Loucy (cell line): ENCODE data around the gene UTF1.

Experiments
- H2AFZ ChIP-seq: fragments of 200-600 bp; sonication (generic); 2 replicates; pipeline ENCODE4 v1.6.0; 2016; ENCODE audit warnings: antibody characterized with exemption, mild to moderate bottlenecking, low read length, moderate library complexity
- H3F3A ChIP-seq: fragments of 200-600 bp; 2 replicates; pipeline ENCODE4 v1.6.0; 2016; ENCODE audit warnings: antibody characterized with exemption, low read depth, mild to moderate bottlenecking
- H3K27me3 ChIP-seq: fragments of 200-600 bp; sonication (generic); 2 replicates; pipeline ENCODE4 v1.6.1; 2014; ENCODE audit warnings: low read length, mild to moderate bottlenecking; ENCODE audit not compliant: insufficient read depth, poor library complexity, severe bottlenecking
- H3K36me3 ChIP-seq: fragments of 200-600 bp; sonication (generic); 2 replicates; pipeline ENCODE4 v1.6.1; 2016; ENCODE audit warnings: low read length; ENCODE audit not compliant: insufficient read depth
- H3K4me1 ChIP-seq: fragments of 200-600 bp; sonication (generic); 2 replicates; pipeline ENCODE4 v1.5.1; 2014; ENCODE audit warnings: low read length, mild to moderate bottlenecking; ENCODE audit not compliant: insufficient read depth, poor library complexity, severe bottlenecking
- H3K4me2 ChIP-seq: fragments of 200-600 bp; sonication (generic); 2 replicates; pipeline ENCODE4 v1.6.0; 2014; ENCODE audit warnings: antibody characterized with exemption, low read length, low read depth, mild to moderate bottlenecking; ENCODE audit not compliant: poor library complexity, severe bottlenecking
- H3K4me3 ChIP-seq: fragments of 200-600 bp; sonication (generic); 2 replicates; pipeline ENCODE4 v1.5.1; 2014; ENCODE audit warnings: low read length, mild to moderate bottlenecking, mixed read lengths; ENCODE audit not compliant: poor library complexity, severe bottlenecking
- H3K79me2 ChIP-seq: fragments of 200-600 bp; sonication (generic); 2 replicates; pipeline ENCODE4 v1.6.1; 2014; ENCODE audit warnings: low read length; ENCODE audit not compliant: insufficient read depth
- H3K9ac ChIP-seq: fragments of 200-600 bp; sonication (generic); 2 replicates; pipeline ENCODE4 v1.6.0; 2014; ENCODE audit warnings: mild to moderate bottlenecking, low read depth, low read length, moderate library complexity; ENCODE audit not compliant: poor library complexity, severe bottlenecking
- H3K9me2 ChIP-seq: fragments of 200-600 bp; sonication (generic); replicated peaks from 2 replicates; pipeline ENCODE4 v1.6.1; 2016; ENCODE audit warnings: low read depth, low read length, mixed read lengths
- H3K9me3 ChIP-seq: fragments of 200-600 bp; sonication (generic); 2 replicates; pipeline ENCODE4 v1.6.1; 2014; ENCODE audit warnings: mild to moderate bottlenecking, antibody characterized with exemption, low read length, low read depth; ENCODE audit not compliant: insufficient read depth
- H4K20me1 ChIP-seq: fragments of 200-600 bp; sonication (generic); 2 replicates; pipeline ENCODE4 v1.6.0; 2014; ENCODE audit warnings: antibody characterized with exemption, low read length, mild to moderate bottlenecking; ENCODE audit not compliant: insufficient read depth, poor library complexity, severe bottlenecking
- EZH2phosphoT487 ChIP-seq: fragments of 200-600 bp; IDR thresholded peaks from 2 replicates; pipeline ENCODE4 v1.6.1; 2018; ENCODE audit warnings: antibody characterized with exemption, mild to moderate bottlenecking, moderate library complexity, borderline replicate concordance
- TF ChIP-seq, protein P1 (sequence below): fragments of 200-600 bp; sonication (generic); conservative IDR thresholded peaks from 2 replicates; pipeline ENCODE4 v1.5.1; 2014; ENCODE audit warnings: mild to moderate bottlenecking, antibody characterized with exemption, low read length

UTF1 gene

DNA sequence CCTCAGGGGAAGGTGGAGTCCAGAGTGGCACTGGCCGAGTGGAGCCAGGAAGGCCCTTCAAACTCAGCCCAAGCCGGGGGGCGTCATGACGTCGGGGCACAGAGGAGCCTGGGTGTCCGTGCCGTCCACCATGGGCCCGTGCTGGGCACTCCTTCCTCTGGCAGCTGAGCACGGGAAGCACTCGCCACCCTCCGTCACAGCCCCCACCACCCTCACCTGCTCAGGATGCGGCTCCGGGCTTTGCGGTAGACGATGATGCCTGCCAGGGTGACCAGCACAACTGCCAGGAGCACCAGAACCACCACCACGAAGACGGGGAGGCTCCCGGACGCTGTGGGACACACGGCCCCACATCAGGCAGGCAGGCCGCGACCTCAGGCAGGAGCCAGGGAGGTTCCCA lies 38.5 kb downstream of the UTF1 start:
- H3K36me3 ChIP-seq, result no peaks in the 10 kb centered on the region
- no peaks in the 10 kb centered on the region for H4K20me1 ChIP-seq
- TF ChIP-seq, protein P1, sequence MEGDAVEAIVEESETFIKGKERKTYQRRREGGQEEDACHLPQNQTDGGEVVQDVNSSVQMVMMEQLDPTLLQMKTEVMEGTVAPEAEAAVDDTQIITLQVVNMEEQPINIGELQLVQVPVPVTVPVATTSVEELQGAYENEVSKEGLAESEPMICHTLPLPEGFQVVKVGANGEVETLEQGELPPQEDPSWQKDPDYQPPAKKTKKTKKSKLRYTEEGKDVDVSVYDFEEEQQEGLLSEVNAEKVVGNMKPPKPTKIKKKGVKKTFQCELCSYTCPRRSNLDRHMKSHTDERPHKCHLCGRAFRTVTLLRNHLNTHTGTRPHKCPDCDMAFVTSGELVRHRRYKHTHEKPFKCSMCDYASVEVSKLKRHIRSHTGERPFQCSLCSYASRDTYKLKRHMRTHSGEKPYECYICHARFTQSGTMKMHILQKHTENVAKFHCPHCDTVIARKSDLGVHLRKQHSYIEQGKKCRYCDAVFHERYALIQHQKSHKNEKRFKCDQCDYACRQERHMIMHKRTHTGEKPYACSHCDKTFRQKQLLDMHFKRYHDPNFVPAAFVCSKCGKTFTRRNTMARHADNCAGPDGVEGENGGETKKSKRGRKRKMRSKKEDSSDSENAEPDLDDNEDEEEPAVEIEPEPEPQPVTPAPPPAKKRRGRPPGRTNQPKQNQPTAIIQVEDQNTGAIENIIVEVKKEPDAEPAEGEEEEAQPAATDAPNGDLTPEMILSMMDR, result no peak
- no peak for TF ChIP-seq EZH2phosphoT487

DNA sequence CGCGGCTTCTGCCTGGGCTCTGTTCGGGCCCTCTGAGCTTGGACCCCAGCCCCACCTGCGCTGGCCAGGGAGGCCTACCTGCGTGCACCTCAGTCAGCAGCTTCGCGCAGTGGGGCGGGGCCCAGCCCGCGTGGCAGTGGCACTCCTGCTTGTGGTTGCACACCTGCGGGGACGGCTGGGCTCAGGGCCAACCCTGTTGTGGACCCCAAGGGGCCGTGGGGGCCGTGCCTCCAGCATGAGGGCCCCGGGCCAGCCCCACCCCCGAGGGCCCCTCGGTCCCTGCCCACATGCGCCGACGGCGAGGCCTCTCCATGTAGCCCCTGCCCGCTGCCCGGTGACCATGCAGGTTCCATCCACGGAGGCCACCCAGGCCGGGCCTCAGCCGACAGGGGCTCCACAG lies 39.4 kb downstream of the UTF1 start:
- Histone ChIP-seq H3K4me1 (peaks cover 3% of the 10 kb centered on the region), H3K36me3 (no peaks in the 10 kb centered on the region), H3K9ac (no peak overlapping the region), H3K4me3 (no peak overlapping the region), H2AFZ (no peak overlapping the region), H3K9me3 (no peaks in the 10 kb centered on the region), H3K9me2 (no peaks in the 10 kb centered on the region), H3K4me2 (no peak overlapping the region), H4K20me1 (no peaks in the 10 kb centered on the region), H3F3A (no peaks in the 10 kb centered on the region), H3K79me2 (no peaks in the 10 kb centered on the region), H3K27me3 (no peaks in the 10 kb centered on the region)
- TF ChIP-seq EZH2phosphoT487, result no peak
- TF ChIP-seq, protein P1, result no peak

More for the DNA sequence above, 38.5 kb downstream of the UTF1 start:
- H3K27me3 ChIP-seq, result no peaks in the 10 kb centered on the region
- no peaks in the 10 kb centered on the region for H3F3A ChIP-seq
- peaks cover 11% of the 10 kb centered on the region for H3K4me1 ChIP-seq
- H3K9ac ChIP-seq, result no peak overlapping the region
- no peaks in the 10 kb centered on the region for H3K9me2 ChIP-seq
- no peaks in the 10 kb centered on the region for H3K79me2 ChIP-seq
- H3K4me2 ChIP-seq, result no peak overlapping the region
- H3K9me3 ChIP-seq, result no peaks in the 10 kb centered on the region
- no peak overlapping the region for H2AFZ ChIP-seq
- H3K4me3 ChIP-seq, result no peak overlapping the region

DNA sequence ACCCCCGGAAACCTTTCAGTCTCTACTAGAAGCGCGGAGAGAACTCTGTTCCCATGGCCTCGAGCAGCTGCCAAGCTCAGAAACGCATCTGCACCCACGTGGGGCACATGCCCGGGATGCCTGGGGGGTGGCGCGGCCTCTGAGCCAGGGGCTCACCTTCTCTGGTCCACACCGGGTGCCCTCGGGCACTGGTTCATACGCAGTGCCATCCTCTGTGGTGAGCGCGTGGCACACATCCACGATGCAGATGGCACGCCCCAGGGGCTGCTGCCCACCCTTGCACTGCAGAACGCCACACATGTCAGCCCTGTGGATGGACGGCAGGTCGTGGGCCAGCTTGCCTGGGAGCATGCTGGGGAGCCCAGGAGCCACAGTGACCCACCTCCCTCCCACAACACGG lies 40.2 kb downstream of the UTF1 start:
- H3K36me3 ChIP-seq, result no peaks in the 10 kb centered on the region
- no peak overlapping the region for H3K4me3 ChIP-seq
- H3F3A ChIP-seq, result no peaks in the 10 kb centered on the region
- H2AFZ ChIP-seq, result no peak overlapping the region
- H3K4me2 ChIP-seq, result no peak overlapping the region
- TF ChIP-seq, protein P1, result no peak
- TF ChIP-seq EZH2phosphoT487, result no peak
- H3K27me3 ChIP-seq, result no peaks in the 10 kb centered on the region
- H3K9ac ChIP-seq, result no peak overlapping the region
- H3K9me3 ChIP-seq, result no peaks in the 10 kb centered on the region
- H3K4me1 ChIP-seq, result peaks cover 8% of the 10 kb centered on the region
- no peaks in the 10 kb centered on the region for H4K20me1 ChIP-seq
- no peaks in the 10 kb centered on the region for H3K9me2 ChIP-seq
- no peaks in the 10 kb centered on the region for H3K79me2 ChIP-seq
